NCI-H1694 treated with DMSO at 0.1 percent for 48 hours (cell line): ENCODE data around the gene NBAS.

ENCODE experiments used
- DNase-seq: peaks from one replicate; lab custom pipeline; 2025; lab: John Stamatoyannopoulos, UW

The NBAS gene

DNA sequence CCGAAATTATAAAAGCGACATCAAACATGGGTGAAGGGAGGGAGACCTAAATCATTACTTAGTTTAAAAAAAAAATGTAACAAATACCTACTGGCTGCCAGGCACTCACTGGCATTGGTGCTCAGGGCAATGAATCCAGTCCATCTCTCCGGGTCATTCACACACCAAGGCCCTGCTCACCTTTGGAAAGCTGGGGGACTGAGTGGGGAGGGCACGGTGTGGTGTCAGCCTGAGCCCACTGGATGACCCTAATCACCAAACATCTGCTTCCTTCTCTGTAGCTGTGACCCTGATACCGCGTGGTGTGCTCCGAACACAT lies 30.2 kb upstream of the NBAS start:
- DNase-seq: no peak

DNA sequence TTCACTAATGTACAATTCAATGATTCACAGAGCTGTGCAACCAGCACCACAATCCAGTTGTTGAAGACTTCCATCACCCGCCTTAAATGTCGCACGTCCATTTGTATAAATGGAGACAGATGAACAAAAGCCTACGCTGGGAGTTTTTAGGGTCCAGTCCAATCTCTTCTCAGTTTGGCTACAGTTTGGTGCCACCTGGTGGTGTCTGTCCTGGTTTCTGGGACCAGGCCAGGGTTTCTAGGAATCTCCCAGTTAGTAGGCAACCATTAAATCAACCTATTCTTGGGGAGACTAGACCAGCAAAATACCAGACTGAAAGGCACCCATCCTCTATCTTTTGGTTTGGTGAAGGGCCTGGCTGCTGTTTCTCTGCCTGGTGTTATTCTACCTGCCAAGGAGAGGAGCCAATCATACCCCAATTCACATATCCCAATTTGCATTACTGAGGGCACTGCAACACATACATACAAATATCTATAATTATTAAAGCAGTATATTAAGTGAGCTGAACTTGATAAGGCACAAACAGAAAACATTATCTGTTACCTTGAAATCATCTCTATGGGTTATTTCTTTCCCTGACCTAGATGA lies 27.3 kb upstream of the NBAS start:
- DNase-seq: peak; percentile 76

DNA sequence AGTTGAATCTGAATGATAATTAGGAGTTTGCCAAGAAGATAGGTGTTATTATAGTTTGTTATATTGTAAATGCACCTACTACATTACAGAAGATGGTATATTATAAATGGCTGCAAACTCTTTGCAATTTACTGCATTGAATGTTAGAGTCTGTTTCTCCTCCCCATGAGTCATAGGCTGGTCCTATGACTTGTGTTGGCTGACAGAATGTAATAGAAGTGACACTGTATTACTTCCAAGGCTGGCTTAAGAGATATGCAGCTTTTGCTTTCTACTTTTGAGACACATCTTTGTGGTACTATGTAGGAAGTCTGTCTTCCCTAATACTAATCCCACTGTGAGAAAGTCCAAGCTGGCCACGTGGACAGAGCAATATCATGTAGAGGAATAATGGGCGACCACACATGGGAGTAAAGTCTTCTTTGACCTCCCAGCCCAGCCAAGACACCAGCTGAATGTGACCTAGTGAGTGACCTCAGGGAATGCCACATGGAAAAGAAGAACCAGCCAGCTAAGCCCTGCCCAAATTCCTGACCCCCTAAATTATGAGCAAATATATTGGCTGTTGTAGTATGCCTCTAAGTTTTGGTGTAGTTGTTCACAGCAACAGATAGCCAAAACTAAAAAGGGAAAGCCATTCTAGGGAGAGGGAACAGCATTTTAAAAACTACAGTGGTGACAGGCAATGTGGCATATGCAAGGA lies 23.8 kb upstream of the NBAS start:
- DNase-seq: no peak

DNA sequence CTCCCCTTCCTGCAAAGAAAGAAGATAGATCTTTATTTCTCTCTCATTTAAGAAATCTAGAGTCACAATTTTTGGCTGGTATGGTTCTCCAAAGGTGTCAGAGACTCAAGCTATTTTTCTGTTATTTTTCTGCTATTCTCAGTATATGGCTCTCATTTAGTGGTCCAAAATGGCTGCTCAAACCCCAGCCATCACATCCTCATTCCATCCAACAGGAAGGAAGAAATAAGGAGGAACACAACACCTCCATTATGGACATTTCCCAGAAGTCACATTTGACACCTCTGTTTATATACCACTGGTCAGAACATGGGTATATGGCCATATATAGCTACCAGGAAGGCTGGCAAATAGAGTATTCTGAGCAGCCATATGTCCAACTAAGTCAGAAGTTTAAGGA lies 23.2 kb upstream of the NBAS start:
- no peak for DNase-seq

DNA sequence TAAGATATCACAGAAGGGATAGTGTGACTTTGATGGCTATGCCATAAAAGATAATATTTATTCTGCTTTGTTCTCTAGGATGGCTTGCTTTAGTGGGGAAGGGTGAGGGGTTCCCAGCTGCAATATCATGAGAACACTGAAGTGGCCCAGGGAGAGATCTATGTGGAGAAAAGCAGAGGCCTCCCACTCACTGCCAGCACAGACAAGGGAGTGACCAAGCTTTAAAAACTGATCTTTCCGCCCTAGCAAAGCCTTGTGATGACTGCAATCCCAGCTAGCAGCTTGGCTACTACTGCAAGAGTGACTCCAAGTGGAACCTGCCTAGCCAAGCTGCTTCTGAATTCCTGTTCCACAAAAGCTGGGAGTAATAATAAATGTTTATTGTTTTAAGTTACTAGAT lies 22.7 kb upstream of the NBAS start:
- no peak for DNase-seq

DNA sequence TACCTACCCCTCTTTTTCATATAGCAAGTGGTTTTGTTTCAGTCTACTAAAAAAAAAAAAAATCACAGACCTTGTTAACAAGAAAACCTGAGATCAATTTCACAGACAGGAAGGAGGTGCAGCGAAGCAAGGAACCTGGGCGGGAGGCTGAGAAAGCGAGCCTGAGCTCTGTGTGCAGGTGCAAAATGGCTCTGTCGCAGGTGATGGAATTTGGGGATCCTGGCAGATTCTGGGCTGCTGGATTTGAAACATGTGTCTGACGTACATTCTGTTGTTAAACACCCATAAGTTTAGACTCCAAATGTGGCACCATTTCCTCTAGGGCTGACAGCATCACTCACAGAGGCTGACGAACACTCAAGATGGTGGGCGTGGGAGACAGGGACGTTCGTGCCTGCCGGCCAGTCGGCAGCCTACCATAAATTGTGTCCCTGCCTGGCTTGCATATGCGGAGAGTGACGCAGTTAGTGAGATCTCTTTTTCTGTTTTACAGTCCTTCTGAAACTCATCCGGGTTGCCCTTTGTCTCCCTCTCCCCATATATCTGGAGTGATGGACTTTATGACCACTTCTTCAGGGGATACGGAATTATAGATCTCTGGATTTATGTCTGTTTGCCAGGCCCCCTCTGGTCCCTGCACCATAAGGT lies 21.7 kb upstream of the NBAS start:
- DNase-seq: no peak

DNA sequence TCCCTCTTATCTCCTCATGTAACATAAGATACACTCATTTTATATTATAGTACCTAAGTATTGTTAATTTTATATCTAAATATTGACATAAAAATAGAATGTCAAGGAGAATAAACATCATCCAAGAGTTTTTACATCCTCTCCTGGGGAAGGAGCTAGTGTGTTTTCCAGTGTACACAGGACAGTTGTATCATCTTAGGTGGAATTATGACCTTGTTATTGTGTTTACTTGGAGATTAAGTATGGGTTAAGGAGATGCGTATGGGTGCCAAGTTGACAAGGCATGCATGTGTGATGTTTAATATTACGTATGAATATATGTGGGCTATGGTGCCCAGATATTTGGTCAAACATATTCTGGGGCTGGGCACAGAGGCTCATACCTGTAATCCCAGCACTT lies 19.3 kb upstream of the NBAS start:
- no peak for DNase-seq

DNA sequence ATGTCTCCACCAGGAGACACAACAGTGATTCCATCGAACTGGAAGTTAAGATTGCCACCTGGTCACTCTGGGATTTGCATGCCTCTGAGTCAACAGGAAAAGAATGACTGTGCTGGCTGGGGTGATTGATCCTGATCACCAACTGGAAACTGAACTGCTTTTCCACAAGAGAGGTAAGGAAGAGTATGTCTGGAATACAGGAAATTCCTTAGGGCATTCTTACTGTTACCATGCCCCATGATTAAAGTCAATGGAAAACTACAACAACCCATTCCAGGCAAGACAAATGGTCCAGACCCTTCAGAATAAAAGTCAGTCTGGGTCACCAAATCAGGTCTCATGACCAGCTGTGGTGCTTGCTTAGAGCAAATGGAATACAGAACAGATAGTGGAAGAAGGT lies 18.5 kb upstream of the NBAS start:
- DNase-seq: no peak

DNA sequence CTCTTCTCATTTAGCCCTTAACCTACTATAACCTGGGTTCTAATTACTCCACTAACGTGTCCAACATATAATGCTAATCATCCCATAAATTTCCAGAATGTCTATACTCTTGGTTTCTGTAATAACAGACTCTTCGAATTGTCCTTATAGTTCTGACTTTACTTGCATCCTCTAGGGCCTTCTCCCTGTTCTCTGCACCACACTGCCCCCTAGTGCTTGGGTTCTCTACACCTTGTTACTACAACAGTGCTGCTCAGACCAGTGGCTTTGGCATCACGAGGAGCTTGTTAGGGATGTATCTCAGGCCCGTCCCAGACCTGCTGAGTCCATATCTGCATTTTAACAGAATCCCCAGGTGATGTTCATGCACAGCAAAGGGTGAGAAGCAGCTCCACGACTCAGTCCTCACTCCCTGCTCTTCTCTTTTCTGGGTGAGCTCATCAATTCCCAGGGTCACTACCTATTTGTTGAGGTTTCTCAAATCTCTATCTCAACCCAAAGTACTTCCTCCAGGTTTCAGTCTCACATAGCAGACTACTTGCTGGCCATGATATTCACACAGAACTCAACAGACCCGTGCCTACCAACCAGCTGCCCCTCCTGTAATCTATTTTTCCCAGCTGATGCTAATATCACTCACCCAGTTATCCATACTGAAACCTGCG lies 16.1 kb upstream of the NBAS start:
- DNase-seq: peak; percentile 91

DNA sequence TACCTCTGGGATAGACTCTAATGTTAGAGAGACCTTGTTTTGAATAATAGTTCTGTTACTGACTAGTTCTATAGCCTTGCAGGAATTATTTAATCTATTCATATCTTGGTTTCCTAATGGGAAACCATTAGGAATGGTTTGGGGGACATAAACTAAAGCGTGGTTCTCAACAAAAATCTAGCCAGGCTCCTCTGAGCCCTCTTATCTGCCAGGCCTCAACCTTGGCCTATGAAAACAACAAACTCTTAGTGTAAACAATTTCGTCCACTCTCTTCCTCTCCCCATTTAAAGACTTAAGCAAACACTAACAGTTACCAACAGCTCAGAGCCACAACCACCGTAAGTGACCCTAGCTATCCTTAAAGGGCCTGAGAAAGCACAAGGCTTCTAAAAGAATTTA lies 10.6 kb upstream of the NBAS start:
- no peak for DNase-seq

DNA sequence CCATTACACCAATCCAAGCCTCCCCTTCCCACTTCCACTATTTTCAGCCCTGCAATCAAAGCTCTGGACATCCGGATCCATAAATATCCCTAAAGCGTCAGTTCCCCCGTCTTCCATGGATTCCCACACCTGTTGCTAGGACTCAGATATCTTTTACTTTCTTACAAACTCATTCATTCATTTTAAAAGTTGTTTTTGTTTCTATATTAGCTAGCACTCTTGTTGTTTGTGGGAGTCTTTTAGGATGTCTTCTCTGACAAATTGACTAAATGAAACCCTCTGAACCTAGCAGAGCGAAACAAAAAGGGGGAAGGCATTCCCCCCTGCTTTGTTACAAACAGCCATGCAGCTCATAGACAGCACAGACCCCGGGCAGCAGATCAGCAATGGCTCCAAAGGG lies 9.0 kb upstream of the NBAS start:
- no peak for DNase-seq

DNA sequence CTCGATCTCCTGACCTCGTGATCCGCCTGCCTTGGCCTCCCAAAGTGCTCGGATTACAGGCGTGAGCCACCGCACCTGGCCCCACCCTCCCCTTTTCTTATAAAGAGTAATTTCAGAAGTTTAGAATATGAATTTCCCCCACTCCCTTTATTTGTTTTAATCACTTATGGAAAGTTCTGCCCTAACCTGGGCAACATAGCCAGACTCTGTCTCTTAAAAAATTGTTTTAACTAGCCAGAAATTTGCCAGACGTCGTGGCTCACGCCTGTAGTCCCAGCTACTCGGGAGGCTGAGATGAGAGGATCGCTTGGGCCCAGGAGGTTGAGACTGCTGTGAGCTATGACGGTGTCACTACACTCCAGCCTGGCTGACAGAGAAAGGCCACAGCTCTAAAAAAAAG lies 7.7 kb upstream of the NBAS start:
- DNase-seq: no peak

DNA sequence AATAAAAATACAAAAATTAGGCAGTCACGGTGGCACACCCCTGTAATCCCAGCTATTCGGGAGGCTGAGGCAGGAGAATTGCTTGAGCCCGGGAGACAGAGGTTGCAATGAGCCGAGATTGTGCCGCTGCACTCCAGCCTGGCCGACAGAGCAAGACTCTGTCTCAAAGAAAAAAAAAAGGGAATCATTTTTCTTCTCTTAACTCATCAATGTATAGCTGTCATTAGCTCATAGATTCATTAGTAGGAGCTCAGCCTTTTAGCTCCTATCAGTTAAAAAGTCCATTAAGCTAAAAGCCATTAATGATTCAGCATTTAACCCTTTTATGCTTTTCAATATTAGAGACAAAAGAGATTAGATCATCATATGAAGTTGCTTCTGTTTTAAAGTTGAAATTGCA lies 5.8 kb upstream of the NBAS start:
- no peak for DNase-seq

DNA sequence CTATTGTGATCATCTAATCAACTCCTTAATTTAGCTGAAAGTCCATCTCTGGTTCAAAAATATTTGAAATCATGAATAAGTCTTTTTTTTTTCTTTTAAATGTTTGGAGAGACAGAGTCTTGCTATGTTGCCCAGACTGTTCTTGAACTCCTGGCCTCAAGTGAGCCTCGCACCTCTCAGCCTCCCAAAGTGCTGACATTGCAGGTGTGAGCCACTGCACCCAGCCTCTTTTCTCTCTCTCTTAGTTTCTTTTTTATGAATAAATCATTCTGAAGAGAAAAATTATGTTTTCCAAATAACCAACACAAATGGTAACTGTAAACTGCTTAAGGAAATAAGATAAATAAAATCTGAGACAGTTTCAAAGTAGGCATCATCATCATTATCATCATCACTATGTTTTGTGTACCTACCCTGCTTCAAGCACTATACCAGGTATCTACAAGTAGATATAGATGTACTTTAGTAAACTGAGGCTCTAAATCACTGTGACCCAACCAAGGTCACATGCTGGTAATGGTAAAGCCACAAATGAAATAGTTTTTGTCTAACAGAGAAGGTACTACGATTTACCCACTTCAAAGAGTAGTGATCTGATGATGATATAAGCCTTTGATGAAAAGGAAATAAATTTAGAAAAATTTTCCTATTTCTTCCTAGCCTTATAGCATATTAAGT lies 5.0 kb upstream of the NBAS start:
- no peak for DNase-seq

DNA sequence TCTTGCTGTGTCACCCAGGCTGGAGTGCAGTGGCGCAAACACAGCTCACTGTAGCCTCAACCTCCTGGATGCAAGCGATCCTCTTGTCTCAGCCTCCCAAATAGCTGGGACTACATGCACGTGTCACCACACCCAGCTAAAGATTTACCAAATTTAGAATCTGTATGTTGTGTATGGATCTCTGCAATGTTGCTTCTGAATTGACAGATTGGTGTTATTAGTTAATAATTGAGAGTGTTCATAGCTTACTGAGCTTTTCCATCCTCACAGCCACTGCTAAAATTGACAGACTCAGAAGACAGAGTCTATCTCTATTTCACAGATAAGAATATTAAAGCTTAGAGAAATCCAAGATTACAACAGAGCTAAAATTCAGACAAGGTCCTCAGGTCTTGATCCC lies 4.3 kb upstream of the NBAS start:
- DNase-seq: no peak

DNA sequence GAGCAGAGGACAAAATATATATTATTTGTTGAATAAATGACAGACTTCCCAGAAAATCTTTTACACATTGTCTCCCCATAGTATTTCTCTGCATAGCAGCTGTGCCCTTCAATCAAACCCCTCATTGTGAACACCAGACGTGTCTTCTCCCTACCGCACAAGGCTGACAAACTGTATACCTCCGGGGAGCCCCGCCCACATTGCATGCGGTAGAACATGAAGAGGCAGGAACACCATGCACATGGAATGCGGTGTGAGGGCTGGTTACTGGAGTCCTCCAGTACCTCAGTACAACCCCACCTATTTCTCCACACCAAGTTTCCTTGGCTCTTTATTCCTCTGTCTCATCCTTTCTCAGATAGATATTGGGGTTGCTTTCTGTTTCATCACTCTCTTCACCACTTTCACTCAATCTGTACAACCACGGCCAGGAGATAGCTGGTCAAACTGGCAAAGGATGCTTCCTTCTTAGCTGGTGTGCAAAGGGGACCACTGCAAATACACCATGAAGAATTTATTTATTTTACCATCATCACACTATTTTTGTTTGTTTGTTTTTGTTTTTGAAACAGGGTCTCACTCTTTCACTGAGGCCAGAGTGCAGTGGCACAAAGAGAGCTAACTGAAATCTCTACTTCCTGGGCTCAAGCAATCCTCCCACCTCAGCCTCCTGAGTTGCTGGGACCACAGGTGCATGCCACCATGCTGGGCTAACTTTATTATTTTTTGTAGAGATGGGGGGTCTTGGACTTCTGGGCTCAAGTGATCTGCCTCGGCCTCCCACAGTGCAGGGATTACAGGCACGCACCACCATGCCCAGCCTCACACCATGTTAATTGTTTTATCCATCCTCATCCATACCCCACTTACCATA lies 2.3 kb upstream of the NBAS start:
- DNase-seq: no peak

DNA sequence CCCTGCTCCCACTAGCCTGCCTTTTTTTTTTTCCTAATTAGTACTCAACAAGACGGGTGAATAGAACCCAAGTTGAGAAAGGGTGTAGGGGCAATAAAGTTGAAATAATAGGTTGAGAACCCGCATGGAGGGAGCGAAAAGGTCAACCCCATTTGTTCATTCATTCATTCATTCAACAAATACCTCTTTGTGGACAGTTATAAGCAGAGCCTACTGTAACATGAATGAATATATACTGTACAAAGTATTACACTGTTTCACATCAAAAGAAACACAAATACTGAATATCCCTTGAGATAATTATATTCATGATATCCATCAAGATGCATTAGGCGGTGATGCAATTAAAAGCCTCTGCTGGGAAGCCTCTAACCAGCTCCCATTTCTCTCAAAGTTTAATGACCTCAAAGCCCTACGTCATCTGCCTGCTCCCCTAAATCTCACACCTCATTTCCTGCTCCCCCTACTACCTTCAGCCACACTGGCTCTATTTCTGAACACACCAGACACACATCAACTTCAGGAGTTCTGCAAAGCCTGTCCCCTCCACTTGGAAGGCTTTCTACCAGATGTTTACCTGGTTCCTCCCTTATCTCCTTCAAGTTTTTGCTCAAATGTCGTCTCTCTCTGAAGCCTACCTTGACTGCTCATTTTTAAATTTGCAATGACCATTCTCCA lies 1.4 kb upstream of the NBAS start:
- DNase-seq: no peak

DNA sequence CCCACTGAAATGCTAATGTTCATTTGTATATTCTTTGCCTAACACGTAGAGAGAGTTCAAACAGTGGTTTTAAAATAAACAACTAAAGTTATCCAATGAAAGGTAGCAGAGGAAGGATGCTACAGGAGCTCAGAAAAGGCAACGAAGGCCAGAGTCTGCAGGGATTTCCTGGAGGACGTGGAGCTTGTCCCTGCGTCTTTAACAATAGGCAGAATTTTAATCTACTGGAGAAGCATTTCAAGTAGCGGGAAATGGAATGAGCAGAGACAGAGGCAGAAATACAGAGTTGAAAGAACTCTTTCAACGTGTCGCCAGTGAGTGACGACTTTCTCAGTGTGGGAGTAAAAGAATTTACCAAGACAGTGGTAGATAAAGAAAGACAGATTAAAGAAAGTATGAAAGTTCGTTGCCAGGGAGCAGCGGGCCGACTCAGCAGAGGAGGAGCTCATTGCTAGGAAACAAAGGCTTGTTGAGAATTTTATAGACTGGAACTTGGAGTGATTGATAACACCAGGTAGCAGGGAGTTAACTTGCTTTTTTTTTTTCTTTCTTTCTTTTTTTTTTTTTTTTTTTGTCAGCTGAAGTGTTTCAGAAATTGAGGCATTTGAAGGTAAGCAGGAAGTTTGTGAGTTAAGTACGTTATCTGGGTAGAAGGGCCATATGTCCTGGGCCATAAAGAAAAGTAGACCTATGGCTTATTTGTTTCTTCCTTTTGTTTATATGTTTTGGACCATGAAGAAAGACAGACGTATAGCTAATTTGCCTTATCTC lies 625 bp upstream of the NBAS start:
- DNase-seq: no peak

DNA sequence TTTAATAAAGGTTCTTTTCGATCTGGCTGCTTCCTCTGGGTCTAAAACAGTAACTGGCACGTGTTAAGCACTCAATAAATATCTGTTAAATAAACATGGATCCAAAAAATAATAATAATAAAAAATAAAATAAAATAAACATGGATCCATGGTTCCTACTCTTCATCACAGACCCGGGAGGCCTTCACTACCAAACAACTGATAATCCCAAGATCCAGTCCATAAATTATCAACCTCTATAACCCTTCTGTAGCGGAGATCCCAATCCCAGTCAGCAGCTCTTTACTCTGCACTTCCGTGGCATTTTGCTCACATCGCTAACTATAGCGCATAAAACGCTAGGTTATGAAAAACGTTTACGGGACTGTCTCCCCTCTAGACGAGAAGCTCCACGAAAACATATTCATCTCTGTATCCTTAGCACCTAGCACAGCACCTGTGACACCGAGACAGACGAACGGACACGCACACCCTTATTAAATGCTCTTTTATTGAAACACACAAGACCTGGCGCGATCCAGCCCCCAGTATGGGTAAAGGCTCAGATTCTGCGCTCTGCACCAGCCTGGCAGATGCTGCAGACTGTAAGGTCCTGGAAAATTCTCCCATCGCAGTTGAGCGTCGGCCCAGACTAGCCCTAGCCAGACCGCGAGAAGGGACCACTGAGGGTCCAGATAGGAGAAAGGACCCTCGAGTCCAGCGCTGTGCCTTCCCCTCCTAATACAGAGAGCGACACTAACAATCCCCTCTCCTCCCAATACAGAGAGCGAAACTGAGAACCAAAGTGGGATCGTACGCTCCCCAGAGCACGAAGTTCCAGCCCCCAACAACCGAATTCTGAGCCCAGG lies 770 bp downstream of the NBAS start:
- peak; percentile 71 for DNase-seq
